SIG-M5 treated with dmso at 0.1 percent for 504 hours (cell line): ENCODE measurements around the gene NMUR1.

Experiments
- DNase-seq: peaks from one replicate; lab custom pipeline; 2025; ENCODE audit not compliant: unreplicated experiment; lab: John Stamatoyannopoulos, UW

The NMUR1 gene

GRCh38 chr2:231554327-231554726, 24.1 kb upstream of the NMUR1 start:
- DNase-seq: no peak

- DNase-seq: no peak
Observed at GRCh38 chr2:231552752-231553151, 22.5 kb upstream of the NMUR1 start.

DNA sequence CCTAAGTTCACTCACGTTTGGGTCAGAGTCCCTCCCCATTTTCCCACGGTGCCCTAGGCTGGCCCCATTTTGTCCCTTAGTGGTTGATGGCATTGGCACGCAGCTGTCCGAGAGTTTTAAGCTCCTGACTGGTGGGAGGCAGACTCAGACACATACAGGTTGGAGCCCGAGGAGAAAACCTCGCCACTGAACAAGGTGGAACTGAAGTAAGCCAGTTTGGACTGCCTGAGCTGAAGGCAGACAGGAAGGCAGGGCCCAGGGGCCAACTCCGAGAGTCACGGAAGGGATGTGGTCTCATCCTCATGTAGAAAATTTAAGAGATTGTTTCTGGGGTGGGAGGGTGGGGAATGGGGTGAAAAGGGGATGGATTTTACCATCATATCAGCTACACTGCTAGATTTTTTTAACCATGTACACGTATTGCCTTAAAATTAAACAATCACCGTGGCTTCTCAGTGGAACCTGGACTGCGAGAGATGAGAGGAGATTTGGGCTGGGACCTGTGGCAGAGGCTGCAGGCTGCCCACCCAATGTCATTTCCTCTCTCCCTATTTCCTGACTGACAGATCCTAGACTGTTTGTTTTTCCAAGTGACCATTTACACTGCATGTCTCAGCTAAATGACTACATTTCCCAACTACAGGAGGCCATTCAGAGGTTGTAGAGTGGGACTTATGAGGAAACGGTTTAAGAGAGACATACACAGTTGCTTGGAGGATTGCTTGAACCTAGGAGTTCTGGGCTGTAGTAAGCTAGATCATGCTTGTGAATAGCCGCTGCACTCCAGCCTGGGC, 19.4 kb upstream of the NMUR1 start:
- no peak for DNase-seq

GRCh38 chr2:231548752-231549151, 18.5 kb upstream of the NMUR1 start:
- no peak for DNase-seq

GRCh38 chr2:231547315-231548110, 17.3 kb upstream of the NMUR1 start:
- DNase-seq: no peak

DNA sequence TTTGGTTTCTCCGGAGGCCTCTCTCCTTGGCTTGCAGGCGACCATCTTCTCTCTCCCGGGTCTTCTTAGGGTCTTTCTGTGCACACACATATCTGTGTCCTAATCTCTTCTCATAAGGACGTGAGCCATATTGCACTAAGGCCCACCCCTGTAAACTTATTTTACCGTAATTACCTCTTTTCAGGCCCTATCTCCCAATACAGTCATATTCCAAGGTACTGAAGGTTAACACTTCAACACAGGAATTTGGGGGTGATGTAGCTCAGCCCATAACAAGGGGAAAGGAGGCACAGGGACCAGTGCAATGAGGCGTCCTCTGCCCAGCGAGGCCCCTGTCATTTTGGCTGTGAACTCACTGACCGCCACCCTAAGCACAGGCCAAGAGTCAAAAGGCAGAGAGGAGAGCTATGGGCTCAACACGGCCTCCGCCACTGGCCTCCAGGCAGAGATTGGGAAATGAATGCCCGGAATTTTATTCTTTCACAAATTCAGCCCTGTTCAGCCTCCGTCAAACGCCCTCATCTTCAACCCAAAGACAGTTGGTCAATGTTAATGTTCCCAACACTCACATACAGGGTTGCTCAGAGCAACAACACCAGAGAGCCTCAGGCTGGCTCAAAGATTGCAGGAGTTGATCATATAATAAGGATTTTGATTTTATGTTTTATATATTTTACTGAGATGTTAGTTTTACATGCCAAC, 15.9 kb upstream of the NMUR1 start:
- DNase-seq: no peak

GRCh38 chr2:231545105-231545902, 15.1 kb upstream of the NMUR1 start:
- peak; percentile 96 for DNase-seq

GRCh38 chr2:231542136-231542535, 11.9 kb upstream of the NMUR1 start:
- DNase-seq: no peak

DNA sequence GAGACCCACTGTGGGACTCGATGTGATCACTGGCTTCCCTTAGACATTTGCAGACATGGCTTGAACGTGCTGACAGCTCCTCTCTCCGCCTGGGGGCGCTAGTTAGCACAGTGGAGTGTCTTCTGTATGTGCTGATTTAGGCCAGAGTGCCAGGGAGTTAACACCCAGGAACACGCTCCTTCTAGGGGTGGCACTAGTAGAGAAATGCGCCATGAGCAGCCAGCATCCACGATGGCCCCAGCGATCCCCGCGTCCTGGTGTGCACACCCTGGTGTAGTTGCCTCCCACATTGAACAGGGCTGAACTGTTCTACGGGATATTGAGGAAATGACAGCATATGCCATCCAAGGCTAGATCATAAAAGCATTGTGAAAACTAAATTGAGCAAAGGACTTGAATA, 11.4 kb upstream of the NMUR1 start:
- DNase-seq: no peak

- no peak for DNase-seq
Observed at GRCh38 chr2:231539991-231540390, 9.7 kb upstream of the NMUR1 start.

GRCh38 chr2:231535961-231536360, 5.7 kb upstream of the NMUR1 start:
- DNase-seq: no peak

DNA sequence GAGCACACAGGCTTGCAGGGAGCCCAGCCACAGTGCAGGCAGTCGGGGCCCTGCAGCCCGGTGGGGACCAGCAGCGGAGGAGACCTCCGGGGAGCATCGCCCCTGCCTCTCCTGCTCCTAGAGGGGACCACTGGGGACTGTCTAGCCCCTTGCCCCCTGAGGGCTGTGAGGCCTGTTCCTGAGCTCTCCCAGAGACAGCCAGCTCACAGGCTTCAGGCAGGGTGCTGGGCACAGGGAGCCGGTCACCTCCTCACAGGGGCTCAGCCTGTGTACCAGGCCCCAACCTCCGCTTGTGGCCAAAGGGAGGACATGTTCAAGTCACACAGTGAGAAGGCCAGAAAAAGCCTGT, 3.5 kb upstream of the NMUR1 start:
- DNase-seq: no peak

DNA sequence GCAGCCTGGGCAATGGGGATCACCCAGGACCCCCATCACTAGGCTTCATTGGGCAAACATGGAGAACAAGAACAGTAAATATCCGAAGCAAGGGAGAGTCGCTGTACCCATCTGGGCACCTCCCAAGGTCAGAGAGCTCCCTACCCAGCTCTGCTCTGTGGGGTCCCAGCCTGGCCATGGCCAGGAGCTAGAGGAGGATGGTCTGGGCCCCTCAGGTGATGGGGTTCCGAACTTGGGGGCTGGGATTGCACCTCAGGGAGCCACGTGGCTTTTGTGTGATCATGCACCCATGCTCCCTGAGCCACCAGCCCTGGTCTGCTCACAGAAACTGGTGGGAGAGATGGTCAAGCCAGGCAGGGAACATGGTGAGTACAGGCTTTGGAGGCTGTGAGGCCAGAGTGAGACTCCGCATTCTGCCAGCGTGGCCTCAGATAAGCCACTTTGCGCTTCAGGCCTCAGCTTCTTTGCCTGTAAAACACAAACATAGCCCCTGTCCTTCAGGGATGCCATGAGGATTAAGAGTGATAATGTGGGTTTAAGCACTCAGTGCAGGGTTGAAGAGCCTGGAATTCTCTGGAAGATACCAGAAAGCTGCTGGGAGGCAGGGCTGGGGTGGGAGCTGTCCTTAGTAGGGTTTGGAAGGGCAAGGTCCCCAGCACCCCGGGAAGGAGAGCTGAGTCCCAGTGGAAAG, 3.0 kb upstream of the NMUR1 start:
- DNase-seq: no peak

DNA sequence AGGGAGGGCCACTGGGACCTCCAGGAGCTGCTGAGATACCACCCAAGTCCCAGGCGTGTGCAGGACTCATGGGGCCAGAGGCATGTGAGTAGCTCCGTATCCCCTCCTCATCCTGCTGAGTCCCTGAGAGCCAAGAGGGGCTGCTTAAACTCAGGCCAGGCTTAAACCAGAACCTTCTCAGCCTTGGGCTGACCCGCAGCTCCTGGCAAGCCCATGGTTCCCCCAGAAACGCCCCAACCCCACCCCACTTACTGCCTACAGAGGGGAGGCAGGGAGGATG, 2.5 kb upstream of the NMUR1 start:
- no peak for DNase-seq

DNA sequence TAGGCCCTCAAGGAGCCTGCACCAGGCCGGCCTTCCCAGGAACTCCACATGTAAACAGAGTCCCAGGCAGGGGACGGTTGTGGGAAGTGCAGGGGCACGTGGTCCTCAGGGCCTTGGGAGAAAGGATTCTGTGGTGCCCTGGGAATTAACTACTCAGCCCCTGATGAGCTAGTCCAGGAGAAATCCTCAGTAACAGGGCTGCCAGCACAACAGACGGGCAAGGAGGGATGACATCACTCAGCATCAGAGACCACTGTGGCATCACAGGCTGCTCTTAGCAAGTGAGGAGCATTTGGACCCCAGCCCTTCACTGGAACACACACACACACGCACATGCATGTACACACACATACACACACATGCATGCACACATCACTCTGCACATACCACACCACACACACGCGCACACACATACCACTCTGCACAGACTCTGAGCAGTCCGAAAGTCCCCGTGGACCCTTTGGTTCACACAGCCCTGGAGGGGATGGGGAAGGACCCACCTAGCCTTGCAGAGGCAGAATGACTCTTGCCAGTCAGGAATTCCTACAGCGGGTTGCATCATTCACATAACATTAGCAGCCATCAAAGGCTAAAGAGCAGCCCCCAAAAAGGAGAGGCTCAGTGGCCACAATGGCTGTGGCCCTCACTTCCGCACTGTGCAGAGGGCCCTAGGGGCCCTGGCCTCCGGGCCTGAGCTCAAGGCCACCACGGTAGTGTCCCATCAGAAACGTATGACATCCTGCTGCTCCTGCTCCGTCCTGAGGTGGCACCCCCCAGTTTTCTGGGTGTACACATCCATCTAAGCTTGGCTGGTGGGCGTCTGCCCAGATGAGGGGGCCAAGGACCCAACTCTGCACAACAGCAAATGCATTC, 1.9 kb upstream of the NMUR1 start:
- DNase-seq: no peak

DNA sequence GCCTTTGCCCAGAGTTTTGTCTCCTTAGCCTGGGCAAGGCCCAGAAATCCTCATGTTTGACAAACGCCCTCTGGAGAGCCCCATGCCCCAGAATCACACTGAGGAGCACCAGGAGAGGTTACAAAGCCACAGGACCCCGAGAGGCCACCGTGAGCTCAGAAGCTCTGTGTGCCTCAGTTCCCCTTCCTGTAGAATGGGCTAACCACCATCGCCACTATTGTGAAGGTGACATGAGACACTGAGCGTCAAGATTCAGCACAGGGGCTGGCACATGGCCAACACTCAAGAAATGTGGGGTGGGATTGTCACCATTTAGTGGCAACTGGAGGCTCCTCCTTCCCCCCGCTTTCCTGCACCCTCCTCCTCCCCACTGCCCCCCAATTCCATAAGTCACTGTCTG, 1.2 kb upstream of the NMUR1 start:
- DNase-seq: no peak

GRCh38 chr2:231528636-231529030, 1.6 kb downstream of the NMUR1 start:
- DNase-seq: no peak

DNA sequence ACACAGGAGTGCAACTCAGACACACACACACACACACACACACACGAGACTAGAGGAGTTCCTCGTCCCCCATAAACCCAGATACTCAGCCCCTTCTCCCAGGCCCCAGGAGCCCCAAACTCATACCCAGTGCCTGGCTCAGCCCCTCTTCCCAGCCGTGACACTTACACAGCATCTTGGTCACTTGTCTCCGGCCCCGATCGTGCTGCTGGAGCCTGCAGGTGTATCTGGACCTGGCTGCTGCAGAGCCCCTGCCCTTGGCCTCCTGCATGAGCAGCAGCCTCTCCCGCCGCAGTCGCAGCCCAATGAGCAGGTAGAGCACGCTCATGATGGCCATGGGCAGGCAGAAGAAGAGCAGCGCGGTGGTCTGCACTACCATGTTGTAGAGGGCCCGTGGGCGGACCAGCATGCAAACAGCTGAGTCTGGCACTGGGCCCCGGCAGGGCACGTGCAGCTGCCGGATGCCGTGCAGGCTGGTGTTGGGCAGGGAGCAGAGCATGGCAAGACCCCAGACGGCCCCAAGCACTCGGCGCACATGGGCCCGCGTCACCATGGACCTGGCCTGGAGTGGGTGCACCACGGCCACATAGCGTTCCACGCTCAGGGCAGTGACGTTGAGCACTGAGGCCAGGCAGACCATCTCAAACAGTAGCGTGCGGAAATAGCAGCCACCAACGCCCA, 2.1 kb downstream of the NMUR1 start:
- no peak for DNase-seq

GRCh38 chr2:231527091-231527395, 3.2 kb downstream of the NMUR1 start:
- DNase-seq: no peak
